HEK293 (cell line): ENCODE measurements around the gene ETDC.
A peak's percentile ranks its signal among the peaks of the same experiment; 100 is the strongest.

Experiments
- CTCF ChIA-PET: fragments of 350-600 bp; formaldehyde crosslinking; extraction: SDS; loops from one replicate; lab custom pipeline; 2021; ENCODE audit warnings: antibody characterized with exemption; lab: Yijun Ruan, JAX
- POLR2A ChIA-PET: fragments of 300-600 bp; formaldehyde crosslinking; extraction: SDS; loops from one replicate; lab custom pipeline; 2020; ENCODE audit warnings: antibody characterized with exemption, inconsistent platforms; lab: Yijun Ruan, JAX
- H3K27ac ChIP-seq: fragments of 200-500 bp; sonication (Bioruptor generic); 2 replicates; pipeline ENCODE4 v1.5.1; 2014; ENCODE audit warnings: low read depth, low read length, control low read depth, inconsistent platforms; ENCODE audit errors: extremely low read depth
- H3K36me3 ChIP-seq, 2 experiments: fragments of 200-500 bp in 1 of 2; sonication (Bioruptor generic) in 1 of 2; 1 replicate in 1 of 2; 2 replicates in 1 of 2; pipeline ENCODE4 v1.5.1; 2014 to 2017; ENCODE audit warnings: inconsistent platforms in 2 of 2, low read length in 2 of 2; ENCODE audit not compliant: control insufficient read depth in 2 of 2, insufficient read depth in 1 of 2
- H3K4me1 ChIP-seq: fragments of 200-500 bp; sonication (Bioruptor generic); 2 replicates; pipeline ENCODE4 v1.5.1; 2014; ENCODE audit warnings: mild to moderate bottlenecking, low read length, inconsistent platforms; ENCODE audit not compliant: control insufficient read depth, insufficient read depth
- H3K4me3 ChIP-seq: 2 replicates; pipeline ENCODE4 v1.5.1; 2011; ENCODE audit warnings: low read depth, mild to moderate bottlenecking, control low read depth, low read length, moderate library complexity
- H3K9me3 ChIP-seq: fragments of 200-500 bp; sonication (Bioruptor generic); 2 replicates; pipeline ENCODE4 v1.5.1; 2014; ENCODE audit warnings: low read depth, low read length, inconsistent platforms; ENCODE audit not compliant: control insufficient read depth, insufficient read depth
- FEZF1 ChIP-seq: fragments of 450-650 bp; formaldehyde crosslinking; IDR thresholded peaks from 2 replicates; pipeline ENCODE4 v1.5.1; 2016; ENCODE audit warnings: missing biosample characterization, missing genetic modification characterization
- HOXD13 ChIP-seq: sonication (generic); formaldehyde crosslinking; IDR thresholded peaks from 2 replicates; pipeline ENCODE4 v1.8.0; 2022; ENCODE audit warnings: missing genetic modification reagents, borderline replicate concordance
- SALL2 ChIP-seq: fragments of 450-650 bp; formaldehyde crosslinking; IDR thresholded peaks from 2 replicates; pipeline ENCODE4 v1.5.0; 2017; ENCODE audit warnings: missing biosample characterization, mild to moderate bottlenecking, missing genetic modification characterization, borderline replicate concordance
- SETDB1 ChIP-seq: IDR thresholded peaks from one replicate; pipeline ENCODE4 v1.6.1; 2017; ENCODE audit warnings: mild to moderate bottlenecking, low read length, moderate library complexity, mixed read lengths; ENCODE audit not compliant: insufficient read length
- SP3 ChIP-seq: fragments of 450-650 bp; formaldehyde crosslinking; IDR thresholded peaks from 2 replicates; pipeline ENCODE4 v1.5.1; 2016; ENCODE audit warnings: missing biosample characterization, missing genetic modification characterization
- TCF7L2 ChIP-seq: IDR thresholded peaks from 2 replicates; pipeline ENCODE4 v1.6.1; 2011; ENCODE audit warnings: low read depth, mild to moderate bottlenecking, inconsistent platforms, low read length, moderate library complexity, borderline replicate concordance
- TRIM28 ChIP-seq: IDR thresholded peaks from 2 replicates; pipeline ENCODE4 v1.6.1; 2011; ENCODE audit warnings: low read length, control low read depth, borderline replicate concordance
- ZNF146 ChIP-seq: fragments of 450-650 bp; formaldehyde crosslinking; IDR thresholded peaks from 2 replicates; pipeline ENCODE4 v1.5.1; 2016; ENCODE audit warnings: missing biosample characterization, missing genetic modification characterization
- ZNF155 ChIP-seq: fragments of 450-650 bp; formaldehyde crosslinking; IDR thresholded peaks from 2 replicates; pipeline ENCODE4 v1.5.1; 2016; ENCODE audit warnings: missing biosample characterization, missing genetic modification characterization
- ZNF248 ChIP-seq: fragments of 450-650 bp; formaldehyde crosslinking; IDR thresholded peaks from 2 replicates; pipeline ENCODE4 v1.5.1; 2017; ENCODE audit warnings: missing biosample characterization, missing genetic modification characterization
- ZNF302 ChIP-seq: fragments of 450-650 bp; formaldehyde crosslinking; IDR thresholded peaks from 2 replicates; pipeline ENCODE4 v1.5.1; 2016; ENCODE audit warnings: missing biosample characterization, missing genetic modification characterization, low read depth
- ZNF394 ChIP-seq: fragments of 450-650 bp; formaldehyde crosslinking; IDR thresholded peaks from 2 replicates; pipeline ENCODE4 v1.5.1; 2016; ENCODE audit warnings: missing biosample characterization, missing genetic modification characterization, mild to moderate bottlenecking, moderate library complexity, borderline replicate concordance
- ZNF404 ChIP-seq: fragments of 450-650 bp; formaldehyde crosslinking; IDR thresholded peaks from 2 replicates; pipeline ENCODE4 v1.5.1; 2017; ENCODE audit warnings: missing biosample characterization, missing genetic modification characterization
- ZNF473 ChIP-seq: fragments of 450-650 bp; formaldehyde crosslinking; IDR thresholded peaks from 2 replicates; pipeline ENCODE4 v1.5.1; 2017; ENCODE audit warnings: missing biosample characterization, missing genetic modification characterization
- ZNF488 ChIP-seq: fragments of 450-650 bp; formaldehyde crosslinking; IDR thresholded peaks from 2 replicates; pipeline ENCODE4 v1.5.1; 2016; ENCODE audit warnings: missing biosample characterization, missing genetic modification characterization
- ZNF510 ChIP-seq: fragments of 450-650 bp; formaldehyde crosslinking; IDR thresholded peaks from 2 replicates; pipeline ENCODE4 v1.5.1; 2018; ENCODE audit warnings: mild to moderate bottlenecking, missing genetic modification characterization, missing biosample characterization; ENCODE audit not compliant: insufficient replicate concordance
- ZNF747 ChIP-seq: fragments of 450-650 bp; formaldehyde crosslinking; IDR thresholded peaks from 2 replicates; pipeline ENCODE4 v1.5.1; 2016; ENCODE audit warnings: missing biosample characterization, missing genetic modification characterization
- ZNF76 ChIP-seq: fragments of 450-650 bp; formaldehyde crosslinking; IDR thresholded peaks from 2 replicates; pipeline ENCODE4; 2016; ENCODE audit warnings: low read depth, missing biosample characterization, missing genetic modification characterization, borderline replicate concordance
- ZNF843 ChIP-seq: fragments of 450-650 bp; formaldehyde crosslinking; IDR thresholded peaks from 2 replicates; pipeline ENCODE4 v1.5.1; 2016; ENCODE audit warnings: missing biosample characterization, missing genetic modification characterization
- ZSCAN16 ChIP-seq: fragments of 450-650 bp; formaldehyde crosslinking; IDR thresholded peaks from 2 replicates; pipeline ENCODE4 v1.5.1; 2016; ENCODE audit warnings: missing biosample characterization, missing genetic modification characterization
- ZSCAN23 ChIP-seq: fragments of 450-650 bp; formaldehyde crosslinking; IDR thresholded peaks from 2 replicates; pipeline ENCODE4 v1.5.1; 2016; ENCODE audit warnings: missing biosample characterization, missing genetic modification characterization

ETDC gene

DNA sequence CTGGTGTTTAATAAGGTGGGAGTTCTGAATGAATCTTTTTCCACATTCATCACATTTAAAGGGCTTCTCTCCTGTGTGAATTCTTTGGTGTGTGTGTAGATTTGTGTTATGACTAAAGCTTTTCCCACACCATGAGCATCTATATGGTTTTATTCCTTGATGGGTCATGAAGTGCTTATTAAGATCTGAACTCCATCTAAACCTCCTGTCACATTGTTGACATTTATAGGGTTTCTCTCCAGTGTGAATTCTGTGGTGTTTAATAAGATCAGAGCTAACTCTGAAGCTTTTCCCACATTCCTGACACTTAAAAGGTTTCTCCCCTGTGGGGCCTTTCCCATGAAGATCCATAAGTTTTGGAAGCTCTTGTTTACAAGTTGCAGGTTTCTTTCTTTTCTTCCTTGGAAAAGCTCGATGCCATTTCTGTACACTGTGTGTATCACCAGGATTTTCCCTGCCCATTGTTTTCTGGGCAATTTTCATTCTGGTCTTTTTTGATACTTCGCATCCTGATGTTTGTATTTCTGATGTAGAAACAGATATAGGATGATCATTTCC lies 21.9 kb upstream of the ETDC start:
- ChIA-PET POLR2A (no interaction called here), CTCF (interaction anchor here (0.8 kb wide), 1 partner anchor 176 kb away, joined by 3 read pairs; no protein-coding TSS in a partner anchor)
- TF ChIP-seq ZNF843 (tag by site-specific recombination) (no peak), ZSCAN16 (tag by site-specific recombination) (no peak), SETDB1 (peak; percentile 99), ZSCAN23 (no peak), ZNF146 (tag by site-specific recombination) (no peak), TRIM28 (peak; percentile 86; the same call in 1 of the 2 replicates), SALL2 (tag by site-specific recombination) (no peak)
- Histone ChIP-seq H3K4me3 (no peak overlapping the region), H3K36me3 (no peaks in the 10 kb centered on the region), H3K27ac (no peak overlapping the region), H3K4me1 (no peaks in the 10 kb centered on the region), H3K9me3 (no peaks in the 10 kb centered on the region; the same call in 1 of the 2 replicates)

DNA sequence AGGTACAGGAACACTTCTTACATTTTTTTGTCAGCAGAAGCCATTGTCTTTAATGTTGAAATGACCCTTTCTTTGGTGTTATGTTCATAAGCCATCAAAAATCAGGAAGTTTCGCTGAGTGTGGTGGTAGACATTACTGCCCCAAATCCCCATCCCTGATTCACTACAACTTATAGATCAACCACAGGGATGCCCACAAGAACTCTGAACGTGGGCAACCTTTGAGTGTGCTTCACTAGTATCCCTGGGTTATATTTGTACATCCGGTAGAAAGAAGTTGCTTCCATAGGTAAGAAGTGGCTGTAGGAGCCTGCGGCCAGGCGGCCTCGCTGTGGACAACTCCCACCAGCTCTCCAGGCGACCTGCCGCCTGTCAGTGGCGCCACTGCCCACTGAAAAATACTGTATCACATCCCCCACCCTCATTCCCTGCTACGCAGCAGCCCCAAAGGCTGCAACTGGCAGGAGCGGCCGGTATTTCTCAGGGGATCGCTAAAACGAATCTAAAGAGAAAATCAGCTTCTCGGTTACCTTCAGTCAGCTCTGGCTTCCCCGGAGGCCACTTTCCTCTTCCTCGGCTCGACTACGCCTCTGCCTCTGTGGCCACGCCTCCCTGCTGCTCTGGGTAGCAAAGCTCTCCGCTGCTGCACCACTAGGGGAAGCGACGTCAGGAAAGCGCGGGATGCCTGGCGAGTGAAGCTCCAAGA lies 13.9 kb upstream of the ETDC start:
- no peaks in the 10 kb centered on the region for H3K4me1 ChIP-seq
- POLR2A ChIA-PET: no interaction called here
- H3K27ac ChIP-seq: no peak overlapping the region
- H3K9me3 ChIP-seq: no peaks in the 10 kb centered on the region; the same call in 1 of the 2 replicates
- no peak for TF ChIP-seq FEZF1
- no peak for TF ChIP-seq ZNF155 (tag by site-specific recombination)
- no peak for TF ChIP-seq ZNF473
- TF ChIP-seq SALL2 (tag by site-specific recombination): no peak
- peak; percentile 68; the same call in 1 of the 2 replicates for TF ChIP-seq TRIM28
- TF ChIP-seq, all 188 proteins: peak for 1
- CTCF ChIA-PET: interaction anchor here (1.0 kb wide), 1 partner anchor 13 kb away, joined by 3 read pairs; no protein-coding TSS in a partner anchor
- peak overlapping the region; percentile 39 for H3K4me3 ChIP-seq
- no peaks in the 10 kb centered on the region for H3K36me3 ChIP-seq

DNA sequence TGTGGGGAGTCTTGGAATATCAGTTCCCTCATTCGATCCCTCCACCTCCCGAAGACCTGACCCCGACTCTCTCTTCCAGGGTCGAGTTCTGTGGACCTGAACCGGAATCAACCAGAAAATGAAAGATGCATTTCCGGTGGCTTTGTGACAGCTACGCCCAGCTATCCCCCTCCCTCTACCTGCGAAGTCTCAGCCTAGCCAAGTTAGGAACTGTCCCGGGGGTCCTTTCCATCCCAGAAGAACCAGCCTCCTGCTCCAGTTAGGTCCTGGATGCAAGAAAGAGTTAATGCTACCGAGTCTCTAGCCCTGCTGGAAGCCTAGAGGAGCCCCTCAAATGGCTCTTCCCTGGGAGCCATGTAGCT lies 13.4 kb upstream of the ETDC start:
- H3K36me3 ChIP-seq: no peaks in the 10 kb centered on the region
- H3K9me3 ChIP-seq: no peaks in the 10 kb centered on the region; the same call in 1 of the 2 replicates
- POLR2A ChIA-PET: no interaction called here
- no peak for TF ChIP-seq TCF7L2
- TF ChIP-seq ZNF302 (tag by site-specific recombination): no peak
- TF ChIP-seq SP3 (tag by site-specific recombination): no peak
- no peak for TF ChIP-seq ZNF747 (tag by site-specific recombination)
- no peak for TF ChIP-seq ZNF404 (tag by site-specific recombination)
- TF ChIP-seq ZNF488 (tag by site-specific recombination): no peak
- no peak for TF ChIP-seq HOXD13 (CRISPR knock-in tag)
- CTCF ChIA-PET: interaction anchor here (1.0 kb wide), 1 partner anchor 13 kb away, joined by 3 read pairs; no protein-coding TSS in a partner anchor
- no peak overlapping the region for H3K27ac ChIP-seq
- H3K4me1 ChIP-seq: no peaks in the 10 kb centered on the region
- peak overlapping the region; percentile 39 for H3K4me3 ChIP-seq

GRCh38 chrX:135302269-135302873 lies 6.9 kb upstream of the ETDC start:
- TF ChIP-seq ZNF76 (no peak), ZNF394 (tag by site-specific recombination) (no peak), ZNF248 (tag by site-specific recombination) (no peak), TCF7L2 (no peak; the same call in 1 of the 2 replicates), ZNF510 (tag by site-specific recombination) (no peak)
- no peaks in the 10 kb centered on the region for H3K9me3 ChIP-seq
- no peak overlapping the region for H3K4me3 ChIP-seq
- POLR2A ChIA-PET: no interaction called here
- H3K27ac ChIP-seq: no peak overlapping the region
- H3K36me3 ChIP-seq: no peaks in the 10 kb centered on the region
- CTCF ChIA-PET: no interaction called here
- H3K4me1 ChIP-seq: no peaks in the 10 kb centered on the region
